ENCODE data around the gene MOSMO. TPM values are rescaled to one million over a fixed set of nuclear protein-coding genes. Genes with fewer than 3 reads are reported as not detected.
A peak's percentile ranks its signal among the peaks of the same experiment; 100 is the strongest.

MOSMO gene
- total RNA-seq, 2 experiments from 2014 or later, result 9.6 to 9.8 TPM

DNA sequence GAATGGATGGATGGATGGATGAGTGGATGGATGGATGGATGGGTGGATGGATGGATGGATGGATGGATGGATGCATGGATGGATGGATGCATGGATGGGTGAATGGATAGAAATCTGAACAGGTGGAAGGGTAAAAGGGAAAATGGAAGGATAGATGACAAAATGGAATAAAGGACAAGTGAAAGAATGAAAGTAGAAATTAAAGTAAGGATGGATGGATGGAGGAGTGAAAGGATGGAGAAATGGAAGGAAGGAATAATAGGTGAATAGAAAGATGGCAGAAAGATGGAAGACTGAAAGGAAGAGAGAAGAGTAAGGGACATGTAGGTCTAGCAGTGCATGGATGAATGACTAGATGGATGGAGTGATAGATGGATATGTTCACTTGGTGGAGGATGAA lies 114.3 kb downstream of the MOSMO start:
- POLR2A ChIA-PET, result no interaction called here
- TF ChIP-seq, protein P1, sequence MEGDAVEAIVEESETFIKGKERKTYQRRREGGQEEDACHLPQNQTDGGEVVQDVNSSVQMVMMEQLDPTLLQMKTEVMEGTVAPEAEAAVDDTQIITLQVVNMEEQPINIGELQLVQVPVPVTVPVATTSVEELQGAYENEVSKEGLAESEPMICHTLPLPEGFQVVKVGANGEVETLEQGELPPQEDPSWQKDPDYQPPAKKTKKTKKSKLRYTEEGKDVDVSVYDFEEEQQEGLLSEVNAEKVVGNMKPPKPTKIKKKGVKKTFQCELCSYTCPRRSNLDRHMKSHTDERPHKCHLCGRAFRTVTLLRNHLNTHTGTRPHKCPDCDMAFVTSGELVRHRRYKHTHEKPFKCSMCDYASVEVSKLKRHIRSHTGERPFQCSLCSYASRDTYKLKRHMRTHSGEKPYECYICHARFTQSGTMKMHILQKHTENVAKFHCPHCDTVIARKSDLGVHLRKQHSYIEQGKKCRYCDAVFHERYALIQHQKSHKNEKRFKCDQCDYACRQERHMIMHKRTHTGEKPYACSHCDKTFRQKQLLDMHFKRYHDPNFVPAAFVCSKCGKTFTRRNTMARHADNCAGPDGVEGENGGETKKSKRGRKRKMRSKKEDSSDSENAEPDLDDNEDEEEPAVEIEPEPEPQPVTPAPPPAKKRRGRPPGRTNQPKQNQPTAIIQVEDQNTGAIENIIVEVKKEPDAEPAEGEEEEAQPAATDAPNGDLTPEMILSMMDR (conservative IDR thresholded peaks at IDR 0.05; ENCODE audit: low read length), result no peak
- TF ChIP-seq EZH2phosphoT487 (IDR thresholded peaks at IDR 0.05; ENCODE audit: borderline replicate concordance, low read depth, low read length), result no peak
- H2AFZ ChIP-seq (ENCODE audit: low read length), result no peak overlapping the region
- intact Hi-C loops (cut with micrococcal nuclease; ENCODE audit: unreplicated experiment), result no loop called here
- no peak overlapping the region for H3K4me2 ChIP-seq (ENCODE audit: low read length)
- H4K20me1 ChIP-seq (ENCODE audit: insufficient read depth, low read length), result no peaks in the 10 kb centered on the region
- H3K79me2 ChIP-seq (ENCODE audit: insufficient read depth, low read depth, low read length), result no peaks in the 10 kb centered on the region
- no peaks in the 10 kb centered on the region for H3K36me3 ChIP-seq (ENCODE audit: insufficient read depth, low read length)
- CTCF ChIA-PET (ENCODE audit: unreplicated experiment), result no interaction called here
- no peak overlapping the region for H3K4me3 ChIP-seq (ENCODE audit: low read depth, low read length, poor library complexity, severe bottlenecking)
- no peak for DNase-seq (ENCODE audit: low spot score)
- no peaks in the 10 kb centered on the region for H3K9me2 ChIP-seq (ENCODE audit: insufficient read depth, low read length)
- no peaks in the 10 kb centered on the region for H3K4me1 ChIP-seq (ENCODE audit: insufficient read depth, low read length, poor library complexity, severe bottlenecking)
- no TSS peak for BruUV-seq (replicated peaks)
- no peak overlapping the region for H3K27ac ChIP-seq (ENCODE audit: low read depth, low read length, poor library complexity, severe bottlenecking)
- no peaks in the 10 kb centered on the region for H3K9me3 ChIP-seq (ENCODE audit: low read length)

GRCh38 chr16:22123146-22123545 lies 115.2 kb downstream of the MOSMO start:
- Histone ChIP-seq H3K9me3 (ENCODE audit: low read length) (no peaks in the 10 kb centered on the region), H3K36me3 (ENCODE audit: insufficient read depth, low read length) (no peaks in the 10 kb centered on the region), H3K4me1 (ENCODE audit: insufficient read depth, low read length, poor library complexity, severe bottlenecking) (no peaks in the 10 kb centered on the region), H4K20me1 (ENCODE audit: insufficient read depth, low read length) (no peaks in the 10 kb centered on the region), H3K4me3 (ENCODE audit: low read depth, low read length, poor library complexity, severe bottlenecking) (no peak overlapping the region), H2AFZ (ENCODE audit: low read length) (no peak overlapping the region), H3K4me2 (ENCODE audit: low read length) (no peak overlapping the region), H3K27ac (ENCODE audit: low read depth, low read length, poor library complexity, severe bottlenecking) (no peak overlapping the region), H3K79me2 (ENCODE audit: insufficient read depth, low read depth, low read length) (no peaks in the 10 kb centered on the region), H3K9me2 (ENCODE audit: insufficient read depth, low read length) (no peaks in the 10 kb centered on the region)
- ChIA-PET CTCF (ENCODE audit: unreplicated experiment) (no interaction called here), POLR2A (no interaction called here)
- intact Hi-C loops (cut with micrococcal nuclease; ENCODE audit: unreplicated experiment), result no loop called here
- no peak for DNase-seq (ENCODE audit: low spot score)
- no TSS peak for BruUV-seq (replicated peaks)
- TF ChIP-seq EZH2phosphoT487 (IDR thresholded peaks at IDR 0.05; ENCODE audit: borderline replicate concordance, low read depth, low read length), result no peak
- TF ChIP-seq, protein P1 (conservative IDR thresholded peaks at IDR 0.05; ENCODE audit: low read length), result peak; percentile 52

GRCh38 chr16:22123759-22124490 lies 116.0 kb downstream of the MOSMO start:
- H3K4me1 ChIP-seq (ENCODE audit: insufficient read depth, low read length, poor library complexity, severe bottlenecking), result no peaks in the 10 kb centered on the region
- H4K20me1 ChIP-seq (ENCODE audit: insufficient read depth, low read length), result no peaks in the 10 kb centered on the region
- no peaks in the 10 kb centered on the region for H3K36me3 ChIP-seq (ENCODE audit: insufficient read depth, low read length)
- no peak overlapping the region for H3K27ac ChIP-seq (ENCODE audit: low read depth, low read length, poor library complexity, severe bottlenecking)
- TF ChIP-seq, protein P1 (conservative IDR thresholded peaks at IDR 0.05; ENCODE audit: low read length), result no peak
- TF ChIP-seq EZH2phosphoT487 (IDR thresholded peaks at IDR 0.05; ENCODE audit: borderline replicate concordance, low read depth, low read length), result no peak
- ChIA-PET POLR2A (interaction anchor here (0.7 kb wide), 1 partner anchor 45 kb away, joined by 4 read pairs; no protein-coding TSS in a partner anchor), CTCF (ENCODE audit: unreplicated experiment) (no interaction called here)
- BruUV-seq (replicated peaks), result no TSS peak
- H3K79me2 ChIP-seq (ENCODE audit: insufficient read depth, low read depth, low read length), result no peaks in the 10 kb centered on the region
- DNase-seq (ENCODE audit: low spot score), result no peak
- H2AFZ ChIP-seq (ENCODE audit: low read length), result no peak overlapping the region
- intact Hi-C loops (cut with micrococcal nuclease; ENCODE audit: unreplicated experiment), result no loop called here
- no peaks in the 10 kb centered on the region for H3K9me3 ChIP-seq (ENCODE audit: low read length)
- H3K9me2 ChIP-seq (ENCODE audit: insufficient read depth, low read length), result no peaks in the 10 kb centered on the region
- H3K4me3 ChIP-seq (ENCODE audit: low read depth, low read length, poor library complexity, severe bottlenecking), result no peak overlapping the region
- H3K4me2 ChIP-seq (ENCODE audit: low read length), result no peak overlapping the region

Data from OCI-LY7 (cell line).